CD14-positive monocyte (primary cell): ENCODE measurements around the gene PPP3R1. TPM values are rescaled to one million over a fixed set of nuclear protein-coding genes. Genes with fewer than 3 reads are reported as not detected.

Experiments used
- DNase-seq, 3 donors: peaks; one replicate each; pipeline ENCODE4 v3.0.0-alpha.2; 2011 to 2022
- H2AFZ ChIP-seq: 2 replicates; pipeline ENCODE4 v1.6.0; 2012; ENCODE audit warnings: mild to moderate bottlenecking, low read depth, low read length, inconsistent platforms; ENCODE audit not compliant: insufficient read depth, poor library complexity, severe bottlenecking
- H3K27ac ChIP-seq, 2 donors: 1 replicate in 1 of 2; 2 replicates in 1 of 2; pipeline ENCODE4 v1.5.1; 2012 to 2013; ENCODE audit warnings: low read length in 2 of 2, control low read depth in 1 of 2, inconsistent platforms in 1 of 2, low read depth in 1 of 2, mild to moderate bottlenecking in 1 of 2
- H3K27me3 ChIP-seq, 2 donors: one replicate each; pipeline versions ENCODE4 v1.6.0 to v1.6.1; 2011 to 2013; ENCODE audit warnings: low read length in 2 of 2; ENCODE audit not compliant: control insufficient read depth in 2 of 2, insufficient read depth in 2 of 2
- H3K36me3 ChIP-seq, 2 donors: replicated peaks in 1 of 2; 1 replicate in 1 of 2; 2 replicates in 1 of 2; pipeline versions ENCODE4 v1.5.1 to v1.6.1; 2012 to 2013; ENCODE audit warnings: low read length in 2 of 2, control low read depth in 1 of 2, inconsistent platforms in 1 of 2, mild to moderate bottlenecking in 1 of 2; ENCODE audit not compliant: insufficient read depth in 2 of 2, control insufficient read depth in 1 of 2
- H3K4me1 ChIP-seq, 2 donors: 1 replicate in 1 of 2; 2 replicates in 1 of 2; pipeline versions ENCODE4 v1.5.1 to v1.6.1; 2012 to 2013; ENCODE audit warnings: low read length in 2 of 2, control low read depth in 1 of 2, inconsistent platforms in 1 of 2, mild to moderate bottlenecking in 1 of 2, moderate library complexity in 1 of 2; ENCODE audit not compliant: insufficient read depth in 2 of 2, control insufficient read depth in 1 of 2
- H3K4me2 ChIP-seq: replicated peaks from 2 replicates; pipeline ENCODE3; 2012; ENCODE audit warnings: low read length, moderate library complexity, mild to moderate bottlenecking; ENCODE audit not compliant: poor library complexity, severe bottlenecking; ENCODE audit errors: extremely low read depth
- H3K4me3 ChIP-seq, 3 experiments: fragments of 200-600 bp in 1 of 3; sonication (generic) in 1 of 3; replicated peaks in 1 of 3; 1 replicate in 2 of 3; 2 replicates in 1 of 3; pipeline ENCODE4 v1.5.1; 2011 to 2013; ENCODE audit warnings: low read length in 3 of 3, mild to moderate bottlenecking in 3 of 3, control low read depth in 2 of 3, low read depth in 2 of 3, inconsistent platforms in 1 of 3, moderate library complexity in 1 of 3
- H3K79me2 ChIP-seq: 2 replicates; pipeline ENCODE4 v1.6.0; 2012; ENCODE audit warnings: mild to moderate bottlenecking, control low read depth, inconsistent platforms, low read length, moderate library complexity; ENCODE audit not compliant: insufficient read depth
- H3K9ac ChIP-seq: 2 replicates; pipeline ENCODE4 v1.6.0; 2017; ENCODE audit warnings: low read length, mild to moderate bottlenecking; ENCODE audit not compliant: insufficient read depth, poor library complexity, severe bottlenecking
- H3K9me3 ChIP-seq, 2 donors: replicated peaks in 1 of 2; 1 replicate in 1 of 2; 2 replicates in 1 of 2; pipeline versions ENCODE4 v1.5.1 to v1.6.1; 2012 to 2013; ENCODE audit warnings: low read length in 2 of 2, control low read depth in 1 of 2; ENCODE audit not compliant: control insufficient read depth in 1 of 2, insufficient read depth in 1 of 2
- H4K20me1 ChIP-seq: 2 replicates; pipeline ENCODE4 v1.6.0; 2012; ENCODE audit warnings: mild to moderate bottlenecking, low read length, control low read depth, moderate library complexity; ENCODE audit not compliant: insufficient read depth
- H3K27ac Mint-ChIP-seq, 7 donors: one replicate each; pipeline ENCODE4 v1.8.0; 2020; ENCODE audit warnings: mild to moderate bottlenecking in 7 of 7, mixed read lengths in 7 of 7, moderate library complexity in 6 of 7, inconsistent platforms in 2 of 7
- H3K27me3 Mint-ChIP-seq, 3 donors: one replicate each; pipeline ENCODE4 v1.8.0; 2021 to 2022; ENCODE audit warnings: low read depth in 3 of 3, mild to moderate bottlenecking in 3 of 3, mixed read lengths in 3 of 3, moderate library complexity in 3 of 3, inconsistent platforms in 1 of 3
- H3K36me3 Mint-ChIP-seq, 2 donors: one replicate each; pipeline ENCODE4 v1.8.0; 2020; ENCODE audit warnings: mixed read lengths in 2 of 2, inconsistent platforms in 1 of 2, mild to moderate bottlenecking in 1 of 2
- H3K4me1 Mint-ChIP-seq: one replicate; pipeline ENCODE4 v1.8.0; 2020; ENCODE audit warnings: mild to moderate bottlenecking, mixed read lengths
- H3K4me3 Mint-ChIP-seq, 2 donors: one replicate each; pipeline ENCODE4 v1.8.0; 2020; ENCODE audit warnings: mild to moderate bottlenecking in 2 of 2, mixed read lengths in 2 of 2, moderate library complexity in 1 of 2
- H3K9me3 Mint-ChIP-seq, 7 donors: one replicate each; pipeline ENCODE4 v1.8.0; 2020 to 2022; ENCODE audit warnings: mixed read lengths in 7 of 7, mild to moderate bottlenecking in 6 of 7, moderate library complexity in 6 of 7, inconsistent platforms in 2 of 7
- CTCF ChIP-seq: fragments of 200-600 bp; IDR thresholded peaks from one replicate; pipeline ENCODE4 v1.8.0; 2022; ENCODE audit warnings: antibody characterized with exemption, mild to moderate bottlenecking
- WGBS: methylation state at CpG from one replicate; pipeline ENCODE4 v1.1.5; 2013; ENCODE audit warnings: missing lambda C conversion rate; ENCODE audit not compliant: insufficient coverage; 5-methylcytosine and 5-hydroxymethylcytosine counted together
- intact Hi-C, 2 donors: fragments of 100-400 bp; cut with micrococcal nuclease; formaldehyde crosslinking; loops; one replicate each; pipeline versions ENCODE4 v1.15.0 to v1.15.1; 2023
- polyA plus RNA-seq, 3 donors: library from polyadenylated mRNA; depleted of rRNA in 1 of 3; unstranded in 2 of 3; stranded (reverse) in 1 of 3; fragments of 300-500 nt in 2 of 3; fragments of >200 nt in 1 of 3; fragmentation: Illumina TruSeq in 2 of 3; gene quantifications; 1 replicate in 2 of 3; 2 replicates in 1 of 3; pipeline ENCODE4 v1.2.3, GENCODE V29; 2012 to 2021

The PPP3R1 gene
- polyA plus RNA-seq, 3 donors = 8.7 to 32.6 (median 10.7) TPM

DNA sequence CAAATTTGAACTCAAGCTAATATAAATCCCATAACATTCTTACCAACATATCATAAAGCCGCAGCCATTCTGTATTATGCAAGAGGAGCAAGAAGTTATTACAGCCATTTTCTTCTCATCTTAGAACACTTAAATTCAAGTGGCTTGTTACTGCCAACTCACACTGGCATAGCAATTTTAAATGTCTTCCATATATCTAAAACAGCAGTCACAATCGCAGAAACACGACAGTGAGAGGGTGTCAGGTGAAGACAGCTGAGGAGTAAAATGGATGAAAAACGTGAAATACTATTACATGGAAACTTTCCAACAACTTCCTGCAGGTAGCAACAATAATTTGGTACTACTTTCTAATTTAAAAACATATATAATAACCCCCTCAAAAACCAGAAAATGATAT lies 17.9 kb downstream of the PPP3R1 start:
- WGBS = no CpG with 5 or more reads among the region's 4 CpGs
- Histone ChIP-seq H3K9ac (no peak overlapping the region), H3K36me3 (no peaks in the 10 kb centered on the region), H3K4me2 (no peak overlapping the region), H3K9me3 (no peaks in the 10 kb centered on the region), H3K27me3 (no peaks in the 10 kb centered on the region), H3K4me1 (peaks cover 35 to 61% of the 10 kb centered on the region in 2 donors), H2AFZ (no peak overlapping the region), H3K4me3 (no peak overlapping the region), H3K27ac (no peak overlapping the region), H3K79me2 (peaks cover 99% of the 10 kb centered on the region), H4K20me1 (peaks cover 99% of the 10 kb centered on the region)
- no peak for TF ChIP-seq CTCF
- H3K9me3 Mint-ChIP-seq = peaks cover 0 to 2% (median 0%) of the 10 kb centered on the region in 7 donors
- peaks cover 72% of the 10 kb centered on the region for H3K4me1 Mint-ChIP-seq
- H3K27me3 Mint-ChIP-seq = no peaks in the 10 kb centered on the region
- no peak for DNase-seq
- intact Hi-C loops = loop anchor here in 1 of 2 donors (10.0 kb wide), 1 partner anchor 50 kb away; no protein-coding TSS in a partner anchor
- peak overlapping the region in 3 of 7 donors; percentile 16 to 63 (median 40) for H3K27ac Mint-ChIP-seq
- no peak overlapping the region for H3K4me3 Mint-ChIP-seq
- peaks cover 0 to 11% of the 10 kb centered on the region in 2 donors for H3K36me3 Mint-ChIP-seq

- peak overlapping the region; percentile 15 to 85 (median 61) for H3K27ac Mint-ChIP-seq
- H3K9ac ChIP-seq = no peak overlapping the region
- DNase-seq = no peak
- no peak overlapping the region for H3K4me3 Mint-ChIP-seq
- H3K4me2 ChIP-seq = peak overlapping the region; percentile 23
- no peaks in the 10 kb centered on the region for H3K36me3 ChIP-seq
- no CpG with 5 or more reads among the region's 1 CpG for WGBS
- H3K27me3 Mint-ChIP-seq = no peaks in the 10 kb centered on the region
- peak overlapping the region in 1 of 2 donors; percentile 57 for H3K27ac ChIP-seq
- H3K9me3 Mint-ChIP-seq = peaks cover 0 to 2% (median 0%) of the 10 kb centered on the region in 7 donors
- peaks cover 0 to 6% of the 10 kb centered on the region in 2 donors for H3K36me3 Mint-ChIP-seq
- intact Hi-C loops = loop anchor here in 1 of 2 donors (10.0 kb wide), 1 partner anchor 54 kb away; no protein-coding TSS in a partner anchor
- H4K20me1 ChIP-seq = peaks cover 99% of the 10 kb centered on the region
- H3K27me3 ChIP-seq = no peaks in the 10 kb centered on the region
- H3K79me2 ChIP-seq = peaks cover 99% of the 10 kb centered on the region
- TF ChIP-seq CTCF = no peak
- no peak overlapping the region for H3K4me3 ChIP-seq
- H3K9me3 ChIP-seq = no peaks in the 10 kb centered on the region
- peaks cover 18 to 34% of the 10 kb centered on the region in 2 donors for H3K4me1 ChIP-seq
- peaks cover 63% of the 10 kb centered on the region for H3K4me1 Mint-ChIP-seq
- H2AFZ ChIP-seq = no peak overlapping the region
Measured at GRCh38 chr2:68231061-68231372, 21.3 kb downstream of the PPP3R1 start.
